T-helper 1 cell treated with Interleukin-12 subunit alpha and Interleukin-12 subunit beta and Interleukin-4 antibody, amounts not matched to agents 30 ng/mL and 1 ng/mL, for 36 hours (primary cell): ENCODE measurements around the gene IQCH. TPM values are rescaled to one million over a fixed set of nuclear protein-coding genes. Genes with fewer than 3 reads are reported as not detected.
"Not testable (repeated sequence)": the region's sequence is repeated elsewhere in the genome, so short reads cannot be mapped to it uniquely, and the experiment has no call there.

Source experiments
- intact Hi-C: fragments of 100-400 bp; cut with micrococcal nuclease; formaldehyde crosslinking; loops from one replicate; pipeline ENCODE4 v1.15.1; 2024
- total RNA-seq: library from RNA; stranded (reverse); gene quantifications from 2 replicates; pipeline ENCODE4 v1.2.3, GENCODE V29; 2022

The IQCH gene
- total RNA-seq, 1 donor from 2014 or later = 0.47 TPM

DNA sequence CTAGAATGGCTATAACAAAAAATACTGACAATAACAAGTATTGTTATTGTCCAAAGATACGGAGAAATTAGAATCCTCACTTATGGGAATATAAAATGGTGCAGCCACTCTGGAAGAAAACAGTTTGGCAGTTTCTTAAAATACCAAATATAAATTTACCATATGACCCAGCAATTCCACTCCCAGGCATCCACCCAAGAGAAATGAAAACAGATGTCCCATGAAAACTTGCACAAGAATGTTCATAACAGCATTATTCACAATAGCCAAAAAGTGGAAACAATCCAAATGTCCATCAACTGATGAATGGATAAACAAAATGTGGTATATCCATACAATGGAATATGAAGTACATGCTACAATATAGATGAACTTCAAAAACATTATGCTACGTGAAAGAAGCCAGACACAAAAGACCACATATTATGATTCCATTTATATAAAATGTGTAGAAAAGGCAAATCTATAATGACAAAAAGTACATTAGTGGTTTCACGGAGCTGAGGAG lies 9.6 kb upstream of the IQCH start:
- intact Hi-C loops = loop anchor here (5.0 kb wide), 1 partner anchor 113 kb away; no protein-coding TSS in a partner anchor

GRCh38 chr15:67246606-67247005 lies 8.0 kb upstream of the IQCH start:
- intact Hi-C loops = not testable (repeated sequence)

GRCh38 chr15:67248011-67248505 lies 6.5 kb upstream of the IQCH start:
- intact Hi-C loops = no loop called here

- intact Hi-C loops = loop anchor here (10.0 kb wide), 1 partner anchor 805 kb away; the partner anchor contains the start of gene PIAS1
These were observed 4.8 kb upstream of the IQCH start for GRCh38 chr15:67249830-67250229.

GRCh38 chr15:67251318-67251717 lies 3.3 kb upstream of the IQCH start:
- intact Hi-C loops = loop anchor here (10.0 kb wide), 1 partner anchor 803 kb away; the partner anchor contains the start of gene PIAS1

DNA sequence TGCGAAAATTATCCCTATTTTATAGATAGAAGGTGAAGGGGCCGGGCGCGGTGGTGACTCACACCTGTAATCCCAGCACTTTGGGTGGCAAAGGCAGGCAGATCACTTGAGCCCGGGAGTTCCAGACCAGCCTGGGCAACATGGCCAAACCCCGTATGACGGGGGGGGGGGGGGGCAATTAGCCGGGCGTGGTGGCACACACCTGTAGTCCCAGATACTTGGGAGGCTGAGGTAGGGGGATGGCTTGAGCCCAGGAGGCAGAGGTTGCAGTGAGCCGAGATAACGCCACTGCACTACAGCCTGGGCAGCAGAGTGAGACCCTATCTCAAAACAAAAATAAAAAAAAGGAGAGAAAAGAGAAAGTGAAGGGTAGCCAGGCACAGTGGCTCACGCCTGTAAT lies 1.5 kb upstream of the IQCH start:
- intact Hi-C loops = loop anchor here (10.0 kb wide), 1 partner anchor 802 kb away; the partner anchor contains the start of gene PIAS1

- intact Hi-C loops = loop anchor here (1.0 to 10.0 kb wide), 7 partner anchors 12 to 801 kb away; partner anchors contain the start of genes PIAS1, RNU6-1, SMAD3 and ZWILCH
These were observed 893 bp upstream of the IQCH start for GRCh38 chr15:67253549-67254237.

GRCh38 chr15:67256051-67256450 lies 1.5 kb downstream of the IQCH start:
- intact Hi-C loops = loop anchor here (10.0 kb wide), 1 partner anchor 799 kb away; the partner anchor contains the start of gene PIAS1

DNA sequence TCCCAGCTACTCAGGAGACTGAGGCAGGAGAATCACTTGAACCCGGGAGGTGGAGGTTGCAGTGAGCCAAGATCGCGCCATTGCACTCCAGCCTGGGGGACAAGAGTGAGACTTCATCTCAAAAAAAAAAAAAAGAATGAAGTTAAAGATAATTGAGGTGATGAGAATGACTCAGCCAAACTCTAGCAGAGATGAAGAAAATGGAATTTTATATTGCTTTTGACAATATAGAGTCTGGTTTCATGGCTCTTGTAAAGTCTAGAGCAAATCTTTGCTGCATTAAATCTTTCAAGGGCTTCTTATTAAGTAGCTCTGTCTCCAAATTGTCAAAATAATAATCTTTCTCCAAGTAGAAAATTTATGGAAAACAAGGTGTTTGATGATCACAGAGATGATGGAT lies 3.8 kb downstream of the IQCH start:
- intact Hi-C loops = loop anchor here (10.0 kb wide), 1 partner anchor 796 kb away; the partner anchor contains the start of gene PIAS1

DNA sequence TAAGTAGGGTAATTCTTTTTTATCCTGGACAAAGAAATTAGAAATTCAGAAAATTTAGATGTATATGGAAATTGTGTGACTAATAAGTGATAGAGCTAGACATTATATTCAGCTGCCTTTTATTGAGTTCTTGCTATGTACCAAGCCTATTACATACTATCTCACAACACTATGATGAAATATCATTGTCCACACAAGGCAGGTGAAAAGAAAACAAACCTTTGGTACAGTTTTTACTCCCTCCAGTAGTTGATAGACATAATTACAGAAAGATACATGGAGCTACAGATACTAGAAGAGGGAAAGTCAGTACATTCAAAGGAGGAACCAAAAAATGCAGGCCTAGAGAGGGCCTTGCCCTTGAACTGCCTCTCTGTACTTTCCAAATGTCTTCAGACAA lies 4.8 kb downstream of the IQCH start:
- intact Hi-C loops = loop anchor here (10.0 kb wide), 1 partner anchor 795 kb away; the partner anchor contains the start of gene PIAS1

DNA sequence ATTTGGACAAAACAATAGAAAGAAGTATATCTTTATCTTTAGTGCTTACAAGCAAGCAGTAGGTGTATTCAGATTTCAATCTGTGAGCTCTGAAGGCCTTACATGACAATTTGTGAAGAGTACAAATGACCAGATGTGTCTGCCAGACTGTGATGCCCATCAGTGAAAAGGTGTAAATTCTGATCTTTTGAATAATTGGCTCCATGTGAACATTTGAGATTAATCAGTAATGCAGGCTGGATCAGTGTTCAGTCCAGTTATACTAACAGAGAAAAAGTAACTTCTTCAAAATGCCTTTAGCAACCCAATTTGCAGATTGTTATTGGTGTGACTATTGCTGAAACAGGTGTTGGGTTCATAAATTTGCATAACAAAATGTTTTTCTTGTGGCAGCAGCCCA lies 5.2 kb downstream of the IQCH start:
- intact Hi-C loops = loop anchor here (10.0 kb wide), 1 partner anchor 795 kb away; the partner anchor contains the start of gene PIAS1

DNA sequence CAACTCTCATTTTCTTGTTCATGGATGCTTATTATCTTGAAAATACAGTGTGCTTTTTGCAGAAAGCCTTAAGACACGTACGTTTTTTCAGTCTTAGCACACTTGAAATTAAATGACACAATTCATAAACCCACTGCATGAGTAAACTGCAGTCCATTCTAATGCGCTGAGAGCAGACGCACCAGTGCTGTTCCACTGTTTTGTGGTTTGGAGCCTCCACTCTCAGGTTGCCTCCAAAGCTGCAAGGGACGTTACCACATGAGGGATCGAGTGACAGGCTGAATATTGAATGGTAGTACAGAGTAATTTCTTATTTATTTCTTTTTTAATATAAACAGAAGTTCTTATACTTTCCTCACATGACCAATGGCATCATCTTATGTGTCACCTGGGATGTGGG lies 12.3 kb downstream of the IQCH start:
- intact Hi-C loops = no loop called here

GRCh38 chr15:67267440-67267839 lies 12.9 kb downstream of the IQCH start:
- intact Hi-C loops = no loop called here

- intact Hi-C loops = no loop called here
These were observed 13.7 kb downstream of the IQCH start for GRCh38 chr15:67267951-67268941.

GRCh38 chr15:67274236-67274635 lies 19.6 kb downstream of the IQCH start:
- intact Hi-C loops = no loop called here

DNA sequence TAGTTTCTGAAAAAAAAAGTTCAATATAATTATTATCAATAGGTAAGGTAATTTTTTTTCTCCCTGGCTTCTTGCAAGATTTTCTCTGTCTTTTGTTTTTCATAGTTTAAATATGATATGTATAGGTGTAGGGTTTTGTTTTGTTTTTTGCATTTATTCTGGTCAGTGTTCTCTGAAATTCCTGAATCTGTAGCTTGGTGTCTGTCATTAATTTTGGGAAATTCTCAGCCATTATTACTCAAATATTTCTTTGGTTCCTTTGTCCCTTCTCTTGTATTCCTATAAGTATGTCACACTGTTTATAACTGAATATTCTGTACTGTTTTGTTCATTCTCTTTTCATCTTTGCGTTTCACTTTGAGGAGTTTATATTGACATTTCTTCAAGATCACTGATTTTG lies 22.1 kb downstream of the IQCH start:
- intact Hi-C loops = no loop called here

DNA sequence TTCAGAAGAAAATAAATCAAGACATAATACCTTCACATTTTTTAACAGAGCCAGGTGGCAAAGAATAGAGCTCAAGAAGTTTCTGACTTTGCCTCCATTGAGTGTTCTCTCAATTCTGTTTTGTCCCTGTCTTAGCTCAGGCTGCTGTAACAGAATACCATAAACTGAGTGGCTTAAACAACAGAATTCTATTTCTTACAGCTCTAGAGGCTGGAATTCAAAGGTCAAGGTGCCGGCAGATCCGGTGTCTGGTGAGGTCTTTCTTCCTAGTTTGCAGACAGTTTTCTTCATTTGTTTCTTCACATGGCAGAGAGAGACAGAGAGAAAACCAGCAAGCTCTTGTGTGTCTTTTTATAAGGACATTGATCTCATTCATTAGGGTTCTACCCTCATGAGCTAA lies 25.6 kb downstream of the IQCH start:
- intact Hi-C loops = no loop called here

- intact Hi-C loops = no loop called here
These were observed 27.1 kb downstream of the IQCH start for GRCh38 chr15:67281714-67282113.

DNA sequence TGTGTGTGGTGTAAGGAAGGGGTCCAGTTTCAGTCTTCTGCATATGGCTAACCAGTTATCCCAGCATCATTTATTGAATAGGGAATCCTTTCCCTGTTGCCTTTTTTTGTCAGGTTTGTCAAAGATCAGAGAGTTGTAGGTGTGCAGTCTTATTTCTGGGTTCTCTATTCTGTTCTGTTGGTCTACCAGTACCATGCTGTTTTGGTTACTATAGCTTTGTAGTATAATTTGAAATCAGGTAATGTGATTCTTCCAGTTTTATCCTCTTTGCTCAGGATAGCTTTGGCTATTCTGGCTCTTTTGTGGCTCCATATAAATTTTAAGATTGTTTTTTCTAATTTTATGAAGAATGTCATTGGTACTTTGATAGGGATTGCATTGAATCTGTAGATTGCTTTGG lies 31.0 kb downstream of the IQCH start:
- intact Hi-C loops = not testable (repeated sequence)

GRCh38 chr15:67286400-67286799 lies 31.8 kb downstream of the IQCH start:
- intact Hi-C loops = not testable (repeated sequence)

DNA sequence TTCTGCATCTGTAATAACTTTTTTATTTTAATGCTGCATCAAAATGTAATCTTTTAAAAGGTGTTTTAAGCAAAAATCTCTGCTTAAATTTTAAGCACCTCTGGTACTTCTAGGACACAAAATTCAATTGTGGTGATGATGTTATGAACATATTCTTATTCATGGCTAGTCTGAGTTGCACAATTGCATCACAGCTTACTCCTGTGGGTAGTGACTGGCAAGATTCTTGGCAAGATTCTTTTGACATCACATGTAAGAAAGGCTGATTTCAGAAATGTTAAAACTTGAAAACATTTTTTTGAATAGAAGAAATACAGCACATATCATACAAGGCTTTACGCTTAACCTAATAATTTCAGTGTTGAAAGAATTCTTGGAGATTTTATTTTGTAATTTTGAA lies 35.7 kb downstream of the IQCH start:
- intact Hi-C loops = no loop called here
